Kidney tubule cell (primary cell): ENCODE results near the gene ZFAND2B.
"Not testable (repeated sequence)": the region's sequence is repeated elsewhere in the genome, so short reads cannot be mapped to it uniquely, and the experiment has no call there.

Experiments
- DNase-seq: peaks from one replicate; pipeline ENCODE4 v3.0.0-alpha.2; 2018; ENCODE audit warnings: low spot score

ZFAND2B gene

DNA sequence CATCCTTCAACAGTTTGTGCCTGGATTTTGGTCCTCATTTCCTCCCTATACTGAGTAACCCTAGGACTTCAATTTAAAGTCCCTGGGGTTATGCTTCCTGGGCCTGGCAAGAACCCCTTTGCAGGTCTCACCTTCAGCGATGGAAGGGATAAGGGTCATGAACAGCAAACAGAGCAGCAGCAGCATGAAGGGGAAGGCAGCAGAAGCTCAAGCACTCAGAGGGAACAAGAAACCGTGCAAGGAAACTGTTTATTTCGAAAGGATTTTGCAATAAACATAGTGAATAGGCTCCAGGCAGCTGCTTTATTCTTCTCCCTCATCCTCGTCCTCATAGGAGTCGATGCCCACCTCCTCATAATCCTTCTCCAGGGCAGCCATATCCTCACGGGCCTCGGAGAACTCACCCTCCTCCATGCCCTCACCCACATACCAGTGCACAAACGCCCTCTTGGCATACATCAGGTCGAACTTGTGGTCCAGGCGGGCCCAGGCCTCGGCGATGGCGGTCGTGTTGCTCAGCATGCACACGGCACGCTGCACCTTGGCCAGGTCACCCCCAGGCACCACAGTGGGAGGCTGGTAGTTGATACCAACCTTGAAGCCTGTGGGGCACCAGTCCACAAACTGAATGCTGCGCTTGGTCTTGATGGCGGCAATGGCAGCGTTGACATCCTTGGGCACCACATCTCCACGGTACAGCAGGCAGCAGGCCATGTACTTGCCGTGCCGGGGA is 43.6 kb downstream of the ZFAND2B start:
- DNase-seq = no peak

DNA sequence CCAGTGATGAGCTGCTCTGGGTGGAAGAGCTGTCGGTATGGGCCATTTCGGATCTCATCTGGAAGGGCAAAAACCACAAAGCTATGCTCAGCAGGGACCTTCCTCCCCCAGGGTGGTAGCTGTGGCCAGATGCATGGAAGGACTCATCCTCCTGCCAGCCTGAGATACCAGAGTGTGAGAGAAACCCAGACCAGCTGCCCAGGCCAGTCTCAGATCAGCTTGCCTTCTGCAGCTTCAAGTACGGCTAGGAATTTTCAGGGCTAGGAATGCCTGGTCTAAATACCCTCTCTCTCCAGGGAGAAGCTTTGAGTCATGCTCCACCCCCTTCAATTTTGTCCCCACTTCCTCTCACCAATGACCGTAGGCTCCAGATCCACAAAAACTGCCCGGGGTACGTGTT is 45.1 kb downstream of the ZFAND2B start:
- peak; percentile 35 for DNase-seq

DNA sequence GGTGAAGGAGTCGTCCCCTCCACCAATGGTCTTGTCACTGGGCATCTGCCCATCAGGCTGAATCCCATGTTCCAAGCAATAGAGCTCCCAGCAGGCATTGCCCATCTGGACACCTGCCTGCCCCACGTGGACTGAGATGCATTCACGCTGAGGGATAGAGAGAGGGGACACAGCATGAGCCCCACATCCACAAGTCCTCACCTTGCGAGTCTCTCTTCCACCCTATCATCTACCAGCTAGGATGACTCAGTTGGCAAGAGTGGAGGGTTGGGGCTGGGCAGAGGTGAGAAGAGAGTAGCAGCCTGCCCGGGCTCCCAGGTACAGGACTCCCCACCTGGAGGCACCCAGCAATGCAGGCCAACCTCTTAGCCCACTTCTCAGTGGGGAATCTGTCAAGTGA is 45.5 kb downstream of the ZFAND2B start:
- DNase-seq = peak; percentile 71

DNA sequence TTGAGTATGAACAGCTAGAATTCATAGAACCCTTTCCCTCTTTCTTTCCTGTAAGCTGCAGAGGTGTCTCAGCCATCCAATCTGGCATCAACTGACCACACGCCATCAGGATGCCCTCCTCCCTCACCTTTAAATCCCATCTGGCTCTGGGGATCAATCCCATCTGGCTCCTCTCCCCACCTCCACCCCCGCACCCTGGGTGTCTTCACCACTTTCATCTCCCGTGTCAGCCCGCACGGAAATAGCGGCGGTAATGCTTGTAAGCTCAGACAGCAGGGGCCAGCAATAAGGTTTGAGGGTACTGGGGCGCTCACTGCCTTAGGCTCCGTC is 46.0 kb downstream of the ZFAND2B start:
- DNase-seq = no peak

DNA sequence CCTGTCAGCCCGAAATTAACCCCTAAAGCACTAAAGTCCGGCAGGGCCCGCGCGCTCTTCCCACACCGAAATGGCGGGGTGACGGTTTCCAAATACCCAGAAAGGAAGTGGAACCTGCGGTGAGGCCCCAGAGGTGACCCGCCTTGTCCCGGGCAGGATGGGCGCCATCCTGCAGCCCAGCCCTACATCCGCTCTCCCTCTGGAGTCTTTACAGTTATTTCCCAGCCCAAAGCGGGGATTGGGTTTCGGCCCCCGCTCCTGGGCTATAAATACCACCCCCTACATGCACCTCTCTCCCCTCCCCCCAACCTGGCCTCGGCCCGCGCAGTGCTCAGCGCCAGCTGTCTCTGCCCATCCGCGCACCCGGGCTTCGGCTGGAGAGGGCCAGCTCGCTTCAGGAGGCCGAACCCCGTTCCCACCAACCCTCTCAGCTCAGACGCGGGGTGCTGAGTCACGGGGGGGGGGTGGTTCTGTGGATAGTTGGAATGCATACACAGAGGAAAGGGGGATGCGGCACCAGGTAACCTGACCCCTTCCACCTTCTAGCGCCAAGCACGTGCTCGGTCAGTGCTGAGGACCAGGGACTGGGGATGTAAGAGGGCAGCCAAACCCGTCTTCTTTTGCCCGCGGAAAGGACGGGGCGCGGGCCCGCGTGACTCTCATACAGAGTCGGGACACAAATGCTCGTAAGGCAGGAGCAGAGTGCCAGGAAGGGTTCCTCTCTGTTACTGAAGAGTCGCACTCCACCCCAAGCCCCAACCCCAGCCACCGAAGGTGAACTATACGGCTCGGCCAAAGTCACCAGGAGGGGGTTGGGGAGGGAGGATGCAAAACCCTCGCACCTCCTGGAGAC is 46.5 kb downstream of the ZFAND2B start, which contains the start of gene TUBA4B:
Gene TUBA4B (plus strand): TSS at position 344 of the 853 bp plus-strand sequence. CDS start 165 bp downstream, at position 509.
- DNase-seq = peak; percentile 73

DNA sequence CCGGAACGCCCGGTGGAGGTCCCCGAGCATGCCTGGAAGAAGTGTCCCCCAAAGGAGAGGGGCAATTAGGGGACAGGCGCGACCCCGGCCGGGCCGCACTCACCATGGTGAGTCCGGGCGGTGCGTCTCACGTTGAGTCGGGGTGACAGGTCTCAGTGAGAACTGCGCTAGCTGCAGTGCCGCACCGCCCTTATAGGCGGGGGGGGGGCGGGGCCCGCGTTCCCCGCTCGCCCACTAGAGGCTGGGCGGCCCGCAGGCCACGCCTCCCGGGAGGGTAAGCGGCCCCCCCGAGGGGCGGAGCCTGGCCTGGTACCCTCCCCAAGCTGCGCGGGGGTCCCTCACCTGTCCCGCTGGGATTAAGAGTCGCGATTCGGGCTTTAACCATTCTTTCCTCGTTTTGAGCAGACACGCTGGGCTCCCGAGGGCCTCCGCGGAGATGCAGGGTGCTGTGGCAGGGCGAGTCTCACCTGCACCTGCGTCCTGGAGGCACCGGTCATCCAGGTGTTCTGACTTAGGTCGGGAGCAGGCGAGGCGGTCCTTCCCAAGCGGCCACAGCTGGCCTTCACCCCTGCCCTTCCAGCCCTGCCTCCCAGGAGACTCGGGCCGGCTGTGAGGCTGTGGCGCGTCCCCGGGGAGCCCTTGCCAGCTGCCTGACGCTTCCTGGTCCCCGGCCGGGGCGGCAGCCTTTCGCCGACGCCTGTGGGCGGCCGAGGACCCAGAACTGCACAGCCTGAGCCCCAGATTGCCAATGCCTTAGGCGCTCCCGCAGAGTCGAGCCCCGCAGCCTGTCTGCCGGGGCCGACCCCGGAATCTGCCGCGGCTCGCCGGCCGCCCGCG is 47.4 kb downstream of the ZFAND2B start, which contains the start of gene TUBA4A:
Gene TUBA4A (minus strand): TSS at position 166 of the 837 bp plus-strand sequence. CDS start 60 bp downstream, at position 106.
- peak; percentile 85 for DNase-seq

DNA sequence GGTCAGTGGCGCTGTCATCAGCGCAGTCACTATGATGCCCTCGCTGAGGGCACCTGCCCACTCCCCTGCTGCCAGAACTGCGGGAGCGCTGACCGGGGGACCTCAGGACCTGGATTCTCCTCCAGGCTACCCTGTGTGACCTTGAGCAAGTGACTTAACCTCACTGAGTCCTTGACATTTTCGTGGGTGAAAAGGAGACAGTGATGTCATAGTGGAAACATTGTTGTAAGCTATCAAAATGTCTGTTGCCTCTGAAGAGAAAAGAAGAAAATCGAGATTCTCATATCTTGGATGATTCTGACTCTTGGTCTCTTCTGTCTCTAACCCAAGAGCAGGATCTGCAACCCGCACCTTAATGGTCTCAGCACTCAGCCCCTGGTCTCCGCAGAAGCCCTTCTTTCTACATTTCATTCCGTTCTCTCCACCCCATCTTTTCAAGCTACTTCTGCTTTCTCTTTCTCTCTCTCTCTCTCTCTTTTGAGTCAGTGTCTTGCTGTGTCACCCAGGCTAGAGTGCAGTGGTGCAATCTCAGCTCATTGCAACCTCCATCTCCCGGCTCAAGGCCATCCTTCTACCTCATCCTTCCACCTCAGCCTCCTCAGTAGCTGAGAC is 48.1 kb downstream of the ZFAND2B start:
- DNase-seq = peak; percentile 16

DNA sequence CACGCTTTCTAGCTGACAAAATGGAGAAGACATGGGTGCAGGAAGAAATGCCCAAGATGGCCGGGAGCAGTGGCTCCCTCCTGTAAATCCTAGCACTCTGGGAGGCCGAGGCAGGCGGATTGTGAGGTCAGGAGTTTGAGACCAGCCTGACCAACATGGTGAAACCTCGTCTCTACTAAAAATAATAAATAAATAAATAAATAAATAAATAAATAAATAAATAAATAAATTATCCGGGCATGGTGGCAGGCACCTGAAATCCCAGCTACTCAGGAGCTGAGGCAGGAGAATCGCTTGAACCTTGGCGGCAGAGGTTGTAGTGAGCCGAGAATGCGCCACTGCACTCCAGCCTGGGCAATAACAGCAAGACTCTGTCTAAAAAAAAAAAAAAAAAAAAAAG is 52.4 kb downstream of the ZFAND2B start:
- not testable (repeated sequence) for DNase-seq
